Stimulated activated CD4-positive, alpha-beta T cell treated with anti-CD3 and anti-CD28 coated beads, TNF-alpha, amount 100 ng/mL, for 24 hours (primary cell): ENCODE data around the gene GALT.

Experiments used
- DNase-seq, 3 experiments: peaks; one replicate each; pipeline ENCODE4 v3.0.0-alpha.2; 2020; ENCODE audit warnings: low read depth in 3 of 3

The GALT gene

GRCh38 chr9:34684145-34684544 lies 37.7 kb downstream of the GALT start:
- DNase-seq = peak in 1 of 3 experiments; percentile 37

GRCh38 chr9:34684816-34685215 lies 38.3 kb downstream of the GALT start:
- no peak for DNase-seq

DNA sequence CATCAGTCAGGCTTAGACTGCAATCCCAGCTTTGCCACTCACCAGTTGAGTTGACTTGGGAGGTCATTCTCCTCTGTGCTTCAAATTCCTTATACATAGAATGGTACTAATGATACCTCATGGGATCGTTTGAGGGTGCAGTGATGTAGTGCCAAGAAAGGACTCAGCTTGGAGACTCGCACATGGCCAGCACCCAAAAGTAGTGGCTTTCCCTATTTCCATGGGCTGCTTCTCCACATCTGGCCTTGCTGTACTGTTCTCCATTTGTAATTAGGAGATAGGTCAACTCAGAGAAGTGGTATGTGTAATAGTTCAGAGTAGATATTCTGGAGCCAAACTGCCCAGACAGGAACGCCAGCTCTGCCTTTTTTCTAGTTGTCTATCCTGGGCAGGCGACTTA lies 39.1 kb downstream of the GALT start:
- no peak for DNase-seq

DNA sequence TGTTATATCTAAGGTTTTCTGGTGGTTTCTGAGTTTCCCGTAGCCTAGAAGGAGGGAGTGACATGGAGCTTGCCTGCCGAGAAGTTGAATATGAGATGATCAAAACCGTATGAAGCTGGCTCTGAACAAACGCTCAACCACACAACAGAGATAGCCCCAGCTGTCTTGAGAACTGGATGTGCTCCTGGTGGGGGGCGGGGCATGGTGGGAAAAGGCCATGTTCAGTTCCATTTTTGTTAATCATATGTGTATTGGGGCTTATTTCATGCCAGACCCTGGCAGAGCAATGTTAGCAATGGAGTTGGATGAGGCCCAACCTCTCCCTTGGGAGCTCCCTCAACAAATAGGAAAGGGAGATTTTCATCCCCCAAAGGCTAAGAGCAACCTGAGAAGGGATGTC lies 39.8 kb downstream of the GALT start:
- DNase-seq = no peak

DNA sequence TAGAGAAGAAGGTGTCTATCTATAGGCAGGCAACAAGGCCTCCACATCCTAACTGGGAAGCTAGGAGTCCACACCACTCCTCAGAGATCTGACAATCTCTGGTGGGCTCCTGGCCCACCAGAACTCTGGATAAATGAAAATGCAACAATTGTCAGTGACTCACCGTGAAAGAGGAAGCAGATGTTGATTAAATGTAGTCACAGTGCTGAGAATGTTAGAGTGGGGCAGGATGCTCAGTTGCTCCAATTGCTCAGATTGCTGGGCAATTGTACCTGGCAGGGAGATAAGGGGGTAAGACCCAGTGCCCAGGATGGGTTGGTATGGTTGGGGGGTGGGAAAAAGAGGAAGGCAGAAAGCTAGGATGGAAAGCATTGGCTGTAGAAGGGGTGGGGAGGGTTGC lies 40.3 kb downstream of the GALT start:
- no peak for DNase-seq

DNA sequence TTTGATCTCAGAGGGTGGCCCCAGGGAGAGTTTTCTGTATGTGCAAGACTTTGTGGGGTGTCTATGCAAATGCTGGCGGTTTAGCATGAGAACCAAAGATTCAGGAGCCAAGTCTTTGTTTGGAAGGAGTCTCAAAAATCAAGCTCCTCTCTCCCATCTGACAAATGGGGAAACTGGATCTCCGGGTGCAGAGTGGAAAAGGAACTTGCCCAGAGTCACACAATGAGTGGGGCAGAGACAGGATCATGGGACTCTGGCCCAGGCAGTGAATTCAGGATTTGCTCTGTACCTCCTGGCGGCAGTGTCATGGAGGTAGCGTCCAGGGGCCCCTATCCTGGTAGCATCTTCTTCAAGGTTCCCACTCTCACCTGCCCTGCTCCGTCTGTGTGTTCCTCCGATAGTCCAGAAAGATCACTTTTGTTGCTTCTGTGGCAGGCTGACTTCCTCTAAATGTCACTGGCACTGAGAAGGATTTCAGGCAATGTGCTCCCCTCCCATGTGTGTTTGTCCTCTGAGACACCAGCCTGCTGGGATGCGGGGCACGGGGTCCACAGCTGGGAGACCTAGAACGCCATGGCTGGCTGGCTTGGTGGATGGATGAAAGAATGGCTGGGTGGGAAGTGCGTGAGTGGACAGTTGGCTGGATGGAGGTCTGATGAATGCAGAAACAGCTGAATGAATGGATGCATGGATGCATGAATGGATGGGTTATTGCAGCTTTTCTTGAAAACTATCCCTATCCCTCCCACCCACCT lies 41.0 kb downstream of the GALT start:
- no peak for DNase-seq

- no peak for DNase-seq
Observed at GRCh38 chr9:34688329-34689115, 42.0 kb downstream of the GALT start.

- no peak for DNase-seq
Observed at GRCh38 chr9:34689116-34689470, 42.6 kb downstream of the GALT start.

GRCh38 chr9:34689512-34689911 lies 43.0 kb downstream of the GALT start:
- DNase-seq = no peak

- DNase-seq = no peak
Observed at GRCh38 chr9:34690983-34691935, 44.8 kb downstream of the GALT start, which contains the start of gene CCL19. Gene CCL19 (minus strand): TSS chr9:34691276. CDS start chr9:34691139, 137 bp downstream.

GRCh38 chr9:34691936-34692315 lies 45.5 kb downstream of the GALT start:
- no peak for DNase-seq

GRCh38 chr9:34693560-34693959 lies 47.1 kb downstream of the GALT start:
- DNase-seq = no peak

DNA sequence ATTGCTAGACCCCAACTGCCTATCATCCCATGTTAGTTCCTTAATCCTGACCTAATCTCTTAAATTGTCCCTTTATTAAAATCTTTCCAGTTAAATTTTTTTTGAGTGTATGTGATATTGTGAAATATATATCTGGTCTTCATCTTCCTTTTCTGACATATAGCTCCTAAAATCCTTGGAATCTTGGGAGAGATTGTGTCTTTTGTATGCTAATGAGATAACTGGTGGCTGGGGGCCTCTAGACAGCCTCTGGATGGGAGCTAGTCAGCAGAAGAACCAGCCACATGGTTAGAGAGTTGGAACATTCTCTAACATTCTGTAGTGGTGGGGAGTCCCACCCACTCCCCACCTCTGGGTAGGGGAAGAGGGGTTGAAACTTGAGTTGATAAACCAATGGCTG lies 48.3 kb downstream of the GALT start:
- no peak for DNase-seq
